ENCODE results near the gene ZNF792.
"Not testable (repeated sequence)": the region's sequence is repeated elsewhere in the genome, so short reads cannot be mapped to it uniquely, and the experiment has no call there.

The ZNF792 gene

DNA sequence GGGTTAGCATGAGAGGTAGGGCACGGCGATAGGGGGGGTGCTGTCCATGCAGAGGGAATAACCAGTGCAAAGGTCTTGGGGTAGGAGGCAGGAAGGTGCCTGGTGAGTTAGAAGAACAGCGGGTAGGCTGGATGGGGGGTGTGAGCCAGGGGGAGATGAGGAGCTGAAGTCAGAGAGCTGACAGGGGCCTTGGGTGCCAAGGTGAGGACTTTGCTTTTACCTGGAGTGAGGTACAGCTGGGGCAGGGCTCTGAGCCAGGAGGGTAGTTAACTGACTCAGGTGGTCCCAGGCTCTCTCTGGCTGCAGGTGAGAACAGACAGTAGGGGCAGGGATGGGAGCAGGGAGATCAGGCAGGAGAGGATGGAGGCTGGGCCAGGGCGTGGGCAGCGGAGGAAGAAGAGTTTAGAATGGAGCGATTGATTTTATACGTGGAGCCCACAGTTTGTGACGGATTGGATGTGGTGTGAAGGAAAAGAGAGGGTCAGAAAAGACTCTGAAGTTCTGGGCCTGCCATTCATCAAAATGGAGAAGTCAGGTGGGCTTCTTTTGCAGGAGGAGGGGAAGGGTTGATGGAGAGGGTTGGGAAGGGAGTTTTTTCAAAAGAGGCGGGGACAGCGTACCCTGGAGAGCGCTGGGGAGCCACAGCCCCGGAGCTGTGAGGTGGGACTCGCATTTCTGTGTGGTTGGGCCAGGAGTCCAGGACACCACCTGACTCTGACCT is 34.9 kb upstream of the ZNF792 start:
- no peak for DNase-seq (ENCODE audit: low read depth, low spot score)

DNA sequence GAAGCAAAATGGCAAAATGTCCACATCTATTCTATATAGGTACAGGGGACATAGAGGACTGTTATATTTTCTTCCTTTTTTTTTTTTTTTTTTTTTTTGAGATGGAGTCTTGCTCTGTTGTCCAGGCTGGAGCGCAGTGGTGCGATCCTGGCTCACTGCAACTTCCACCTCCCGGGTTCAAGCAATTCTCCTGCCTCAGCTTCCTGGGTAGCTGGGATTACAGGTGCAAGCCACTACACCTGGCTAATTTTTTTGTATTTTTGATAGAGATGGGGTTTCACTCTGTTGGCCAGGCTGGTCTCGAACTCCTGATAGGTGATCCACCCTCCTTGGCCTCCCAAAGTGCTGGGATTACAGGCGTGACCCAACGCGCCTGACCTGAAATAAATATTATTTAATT is 34.2 kb upstream of the ZNF792 start:
- not testable (repeated sequence) for DNase-seq (ENCODE audit: low read depth, low spot score)

DNA sequence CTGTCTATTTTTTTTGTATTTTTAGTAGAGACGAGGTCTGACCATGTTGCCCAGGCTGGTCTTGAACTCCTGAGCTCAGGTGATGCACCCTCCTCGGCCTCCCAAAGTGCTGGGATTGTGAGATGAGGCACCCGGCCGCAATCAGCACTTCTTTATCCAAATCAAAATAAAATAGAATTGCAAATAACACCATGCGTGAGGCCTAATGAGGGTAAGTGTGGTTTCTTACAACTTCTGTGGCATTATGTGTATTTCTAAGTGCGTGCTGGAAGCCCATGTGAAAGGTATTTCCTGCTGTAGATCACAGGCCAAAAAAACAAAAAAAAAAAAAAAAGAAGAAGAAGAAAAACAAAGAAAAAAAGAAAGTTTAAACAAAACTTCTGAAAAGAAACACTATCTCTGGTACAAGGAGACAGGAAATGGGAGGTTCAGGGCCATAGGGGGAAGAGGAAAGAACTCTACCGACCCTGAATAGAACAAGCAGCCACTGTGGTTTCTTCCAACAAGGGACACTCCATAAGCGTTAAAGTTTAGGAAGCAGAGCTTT is 33.1 kb upstream of the ZNF792 start:
- DNase-seq (ENCODE audit: low read depth, low spot score): no peak

DNA sequence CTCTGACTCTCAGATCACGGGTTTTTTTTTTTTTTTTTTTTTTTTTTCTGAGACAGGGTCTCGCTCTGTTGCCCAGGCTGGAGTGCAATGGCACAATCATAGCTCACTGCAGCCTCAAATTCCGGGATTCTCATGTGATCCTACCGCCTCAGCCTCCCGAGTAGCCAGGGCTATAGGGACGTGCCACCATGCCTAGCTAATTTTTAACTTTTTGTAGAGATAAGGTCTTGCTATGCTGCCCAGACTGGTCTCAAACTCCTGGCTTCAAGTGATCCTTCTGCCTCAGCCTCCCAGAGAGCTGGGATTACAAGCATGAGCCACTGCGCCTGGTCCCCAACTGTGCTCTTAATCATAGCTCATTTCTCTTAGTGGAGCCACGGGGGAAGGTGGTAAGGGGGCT is 31.5 kb upstream of the ZNF792 start:
- no peak for DNase-seq (ENCODE audit: low read depth, low spot score)

DNA sequence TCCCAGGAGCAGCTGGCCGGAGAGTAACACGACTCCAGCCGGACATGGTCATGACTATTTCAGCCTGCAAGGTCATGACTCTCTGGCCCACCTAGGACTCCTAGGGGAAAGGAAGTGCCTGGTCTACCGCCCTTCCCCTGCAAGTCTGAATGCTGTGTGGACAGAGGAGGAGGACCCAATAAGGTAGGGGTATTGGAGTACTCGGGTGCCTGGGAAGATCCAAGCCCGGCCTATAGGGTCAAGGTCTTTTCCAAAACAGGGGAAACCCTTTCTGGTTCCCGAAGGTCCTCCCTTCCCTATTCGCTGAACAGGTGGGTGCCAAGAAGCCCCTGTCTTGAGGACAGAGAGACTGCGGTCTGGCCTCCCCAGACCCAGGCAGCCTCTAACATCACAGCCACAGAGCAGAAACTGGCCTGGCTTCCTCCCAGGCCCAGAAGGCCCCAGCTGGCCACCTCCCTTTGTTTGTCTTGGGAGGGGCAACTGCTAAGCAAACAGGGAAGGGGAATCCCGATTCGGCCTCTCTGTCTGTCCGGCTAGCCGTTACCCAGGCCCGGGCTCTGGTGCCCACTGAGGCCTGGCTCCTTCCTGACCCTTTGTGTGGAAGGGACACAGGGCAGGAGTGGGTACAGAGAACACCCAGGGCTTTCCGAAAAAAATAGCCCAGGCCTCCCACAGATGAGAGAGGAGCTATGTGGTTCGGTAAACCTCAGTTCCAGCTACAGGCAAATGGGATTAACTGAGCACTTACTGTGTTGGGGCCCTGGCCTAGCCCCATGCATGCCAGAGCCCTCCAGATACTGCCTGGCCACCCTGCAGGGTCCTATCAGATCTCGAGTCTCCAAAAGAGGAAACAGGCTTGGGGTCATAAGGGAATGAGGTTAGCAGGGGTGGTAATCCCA is 30.9 kb upstream of the ZNF792 start:
- no peak for DNase-seq (ENCODE audit: low read depth, low spot score)

DNA sequence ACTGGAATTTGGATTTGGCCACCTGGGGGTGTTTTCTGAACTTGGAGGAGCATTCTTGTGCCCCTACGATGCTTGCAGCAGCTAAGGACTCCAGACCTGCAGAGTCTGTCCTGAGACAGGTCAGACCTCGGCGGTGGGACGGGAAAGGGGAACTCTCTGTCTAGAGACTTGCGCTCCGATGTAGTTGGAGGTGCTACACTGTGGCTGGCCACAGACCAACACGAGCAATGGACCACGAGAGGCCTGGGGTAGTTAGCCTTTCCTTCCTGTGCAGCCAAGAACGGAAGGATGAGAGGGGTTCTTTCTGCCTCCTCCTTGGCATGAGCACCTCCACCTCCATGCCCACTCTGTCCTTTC is 30.2 kb upstream of the ZNF792 start:
- no peak for DNase-seq (ENCODE audit: low read depth, low spot score)

DNA sequence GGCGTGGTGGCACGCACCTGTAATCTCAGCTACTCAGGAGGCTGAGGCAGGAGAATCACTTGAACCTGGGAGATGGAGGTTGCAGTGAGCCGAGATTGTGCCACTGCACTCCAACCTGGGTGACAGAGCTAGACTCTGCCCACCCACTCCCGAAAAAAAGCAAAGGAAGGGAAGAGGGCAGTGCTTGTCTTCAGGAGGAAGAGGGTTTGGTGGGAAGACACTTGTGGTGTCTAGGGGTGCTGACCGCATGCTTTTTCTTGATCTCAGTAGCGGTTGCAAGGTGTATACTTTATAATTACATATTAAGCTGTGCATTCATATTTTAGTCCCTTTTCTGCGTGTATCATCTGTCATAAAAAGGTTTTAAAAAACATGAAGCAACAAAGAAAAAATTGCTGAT is 28.6 kb upstream of the ZNF792 start:
- DNase-seq (ENCODE audit: low read depth, low spot score): not testable (repeated sequence)

DNA sequence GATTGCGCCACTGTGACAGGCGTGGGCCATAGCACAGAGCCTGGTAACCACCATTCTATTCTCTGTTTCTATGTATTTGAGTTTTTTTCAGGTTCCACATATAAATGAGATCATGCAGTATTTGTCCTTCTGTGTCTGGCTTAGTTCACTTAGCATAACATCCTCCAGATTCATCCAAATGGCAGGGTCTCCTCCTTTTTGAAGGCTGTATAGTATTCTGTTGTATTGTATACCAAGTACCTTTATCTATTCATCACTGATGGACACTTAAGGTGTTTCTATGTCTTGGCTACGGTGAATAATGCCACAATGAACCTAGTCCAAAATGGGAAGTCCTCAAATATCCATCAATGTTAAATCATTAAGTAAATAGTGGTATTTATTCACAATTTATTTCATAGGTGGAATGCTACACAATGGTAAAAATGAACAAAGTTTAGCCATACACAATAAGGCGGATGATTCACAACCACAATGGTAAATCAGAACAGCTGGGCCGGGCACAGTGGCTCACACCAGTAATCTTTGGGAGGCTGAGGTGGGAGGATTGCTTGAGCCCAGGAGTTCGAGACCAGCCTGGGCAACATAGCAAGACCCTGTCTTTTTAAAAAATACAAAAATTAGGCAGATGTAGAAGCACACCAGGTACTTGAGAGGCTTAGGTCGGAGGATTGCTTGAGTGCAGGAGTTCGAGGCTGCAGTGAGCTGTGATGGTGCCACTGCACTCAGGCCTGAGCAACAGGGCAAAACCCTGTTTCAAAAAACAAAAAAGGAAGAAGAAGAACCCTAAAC is 27.7 kb upstream of the ZNF792 start:
- DNase-seq (ENCODE audit: low read depth, low spot score): no peak

DNA sequence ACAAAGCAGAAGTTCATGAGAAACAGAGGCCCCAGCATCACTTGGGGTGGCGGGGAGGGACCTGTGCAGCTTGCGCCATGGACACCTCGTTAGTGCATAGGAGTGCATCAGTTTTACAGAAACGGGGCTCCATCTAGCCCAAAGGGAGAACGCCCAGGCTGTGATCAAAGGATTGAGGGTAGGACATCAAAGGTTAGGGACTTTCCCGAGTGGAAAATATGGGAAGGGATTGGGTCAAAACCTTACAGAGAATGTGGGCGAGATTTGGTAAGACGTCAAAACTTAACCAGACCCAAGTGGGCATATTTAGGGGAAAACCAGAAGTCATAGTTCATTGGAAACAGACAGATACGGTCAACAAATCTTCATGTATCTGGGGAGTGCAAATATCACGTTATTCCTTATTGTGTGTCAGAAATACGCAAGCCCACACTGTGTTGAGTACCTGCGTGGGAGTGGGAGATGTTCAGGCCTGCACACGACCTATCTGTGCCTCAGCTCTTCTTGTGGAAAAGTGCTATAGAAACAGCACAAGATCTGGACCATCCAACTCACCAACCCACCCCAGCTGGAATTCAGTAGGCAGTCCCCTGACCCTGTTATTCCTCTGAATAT is 26.7 kb upstream of the ZNF792 start:
- DNase-seq (ENCODE audit: low read depth, low spot score): no peak

DNA sequence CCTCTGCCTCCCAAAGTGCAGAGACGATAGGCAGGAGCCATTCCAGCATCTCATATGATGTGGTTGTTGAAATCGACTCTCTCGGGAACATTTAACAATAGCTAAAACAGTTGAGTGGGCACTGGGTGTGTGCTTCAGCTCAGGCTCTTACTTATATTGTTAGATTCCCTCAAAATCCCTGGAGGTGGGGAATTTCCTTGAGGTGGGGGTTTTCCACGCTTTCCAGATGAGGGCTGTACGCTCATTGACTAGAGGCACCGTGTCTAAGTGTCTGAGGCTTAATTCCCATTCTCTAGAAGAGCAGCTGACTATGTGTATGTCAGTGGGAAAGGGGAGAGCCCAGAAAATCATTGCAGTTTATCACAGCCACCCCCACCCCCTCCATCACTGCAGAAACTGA is 25.3 kb upstream of the ZNF792 start:
- no peak for DNase-seq (ENCODE audit: low read depth, low spot score)

DNA sequence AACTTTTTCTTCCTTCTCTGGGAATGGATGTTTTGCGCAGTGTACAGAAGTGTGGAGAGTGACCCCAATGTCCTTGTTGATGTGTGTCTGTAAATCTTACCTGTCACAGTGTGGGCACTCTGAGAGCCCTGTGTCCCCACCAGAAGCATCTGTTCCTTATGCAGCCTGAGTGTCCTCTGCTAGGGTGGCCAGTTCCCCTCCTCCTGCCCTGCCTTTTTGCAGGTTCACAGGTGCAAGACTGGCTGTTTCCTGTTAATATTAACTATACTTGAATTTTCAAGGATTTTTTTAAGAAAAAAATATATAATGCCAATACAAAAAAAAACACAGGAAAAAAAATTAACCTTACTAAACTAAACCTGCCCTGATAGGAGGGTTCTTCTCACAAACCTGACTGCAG is 24.1 kb upstream of the ZNF792 start:
- DNase-seq (ENCODE audit: low read depth, low spot score): no peak

DNA sequence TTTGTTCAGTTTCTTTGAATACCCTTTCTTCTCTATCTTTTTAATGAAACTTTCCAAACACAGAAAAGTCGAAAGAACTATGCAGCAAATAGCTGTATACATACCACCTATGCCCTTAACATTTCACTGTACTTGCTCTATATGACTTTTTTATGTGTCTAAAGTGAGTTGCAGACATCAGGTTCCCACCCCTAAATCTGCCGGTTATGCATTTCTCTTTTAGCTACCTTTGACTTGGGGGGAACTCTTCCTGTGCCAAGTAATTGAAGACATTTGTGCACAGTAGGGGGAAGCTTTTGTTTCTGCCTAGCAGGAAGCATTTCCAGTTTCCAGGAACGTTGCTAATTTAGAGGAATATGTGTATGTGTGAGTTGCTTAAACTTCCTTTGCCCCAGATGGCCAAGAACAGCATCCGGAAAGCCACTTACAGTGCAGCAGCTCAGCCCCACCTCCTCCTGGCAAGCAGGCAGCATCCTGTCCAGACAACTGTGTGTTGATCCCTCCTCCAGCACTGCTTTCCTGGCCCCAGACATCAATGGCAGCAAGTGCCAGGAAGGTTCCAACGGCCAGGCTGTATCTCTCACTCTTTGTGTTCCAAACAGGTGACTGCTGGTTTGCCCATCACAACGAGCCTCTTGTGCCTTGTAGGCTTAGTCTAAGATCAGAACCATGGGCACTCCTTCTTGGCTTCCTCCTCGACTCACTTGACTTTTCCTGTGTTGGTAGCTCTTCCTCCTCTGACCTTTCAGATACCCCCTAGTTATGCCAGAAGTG is 21.4 kb upstream of the ZNF792 start:
- DNase-seq (ENCODE audit: low read depth, low spot score): no peak

DNA sequence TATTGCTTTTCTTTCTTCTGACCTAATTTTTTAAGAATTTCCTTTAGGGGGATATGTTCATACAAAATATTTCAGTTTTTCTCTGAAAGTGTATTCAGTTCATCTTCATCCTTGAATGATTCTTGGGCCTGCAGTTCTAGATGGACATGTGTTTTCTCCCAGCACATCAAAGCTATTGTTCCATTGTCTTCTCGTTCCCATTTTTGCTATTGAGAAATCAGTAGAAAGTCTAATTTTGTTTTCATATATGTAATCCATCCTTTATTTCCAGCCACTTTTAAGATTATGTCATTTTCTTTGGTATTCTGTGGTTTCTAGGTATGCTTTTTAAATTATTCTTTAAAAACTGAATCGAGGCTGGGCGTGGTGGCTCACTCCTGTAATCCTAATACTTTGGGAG is 20.3 kb upstream of the ZNF792 start:
- no peak for DNase-seq (ENCODE audit: low read depth, low spot score)

DNA sequence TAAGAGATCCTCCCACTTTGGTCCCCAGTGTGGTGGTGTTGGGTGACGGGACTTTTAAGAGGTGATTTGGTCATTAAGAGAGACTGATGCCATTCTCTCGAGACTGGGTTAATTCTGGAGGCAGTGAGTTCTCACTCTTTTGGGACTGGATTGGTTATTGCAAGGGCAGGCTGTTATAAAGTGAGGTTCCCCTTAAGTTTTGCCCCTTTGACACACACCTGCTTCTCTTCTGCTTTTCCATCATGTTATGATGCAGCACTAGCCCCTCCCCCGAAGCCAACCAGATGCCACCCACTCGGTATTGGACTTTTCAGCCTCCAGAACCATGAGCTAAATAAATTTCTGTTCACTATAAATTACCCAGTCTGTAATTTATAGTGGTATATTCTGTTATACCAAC is 19.8 kb upstream of the ZNF792 start:
- DNase-seq (ENCODE audit: low read depth, low spot score): no peak

DNA sequence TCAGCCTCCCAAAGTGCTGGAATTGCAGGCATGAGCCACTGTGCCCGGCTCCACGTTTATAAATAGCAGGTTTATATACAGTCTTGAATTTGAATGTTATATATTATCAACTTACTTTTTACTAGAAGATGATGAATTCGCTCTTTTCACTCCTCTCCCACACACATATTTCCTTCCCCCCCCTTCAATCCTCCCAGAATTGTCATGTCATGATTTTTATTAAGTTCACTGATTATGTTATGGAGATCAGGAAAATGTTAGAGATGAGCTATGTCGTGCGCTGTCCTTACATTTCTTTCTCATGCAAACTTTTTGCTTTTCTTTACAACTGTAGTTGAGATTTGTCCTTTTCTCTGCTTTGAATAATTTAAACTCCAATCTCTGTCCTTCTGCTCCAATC is 18.2 kb upstream of the ZNF792 start:
- no peak for DNase-seq (ENCODE audit: low read depth, low spot score)

DNA sequence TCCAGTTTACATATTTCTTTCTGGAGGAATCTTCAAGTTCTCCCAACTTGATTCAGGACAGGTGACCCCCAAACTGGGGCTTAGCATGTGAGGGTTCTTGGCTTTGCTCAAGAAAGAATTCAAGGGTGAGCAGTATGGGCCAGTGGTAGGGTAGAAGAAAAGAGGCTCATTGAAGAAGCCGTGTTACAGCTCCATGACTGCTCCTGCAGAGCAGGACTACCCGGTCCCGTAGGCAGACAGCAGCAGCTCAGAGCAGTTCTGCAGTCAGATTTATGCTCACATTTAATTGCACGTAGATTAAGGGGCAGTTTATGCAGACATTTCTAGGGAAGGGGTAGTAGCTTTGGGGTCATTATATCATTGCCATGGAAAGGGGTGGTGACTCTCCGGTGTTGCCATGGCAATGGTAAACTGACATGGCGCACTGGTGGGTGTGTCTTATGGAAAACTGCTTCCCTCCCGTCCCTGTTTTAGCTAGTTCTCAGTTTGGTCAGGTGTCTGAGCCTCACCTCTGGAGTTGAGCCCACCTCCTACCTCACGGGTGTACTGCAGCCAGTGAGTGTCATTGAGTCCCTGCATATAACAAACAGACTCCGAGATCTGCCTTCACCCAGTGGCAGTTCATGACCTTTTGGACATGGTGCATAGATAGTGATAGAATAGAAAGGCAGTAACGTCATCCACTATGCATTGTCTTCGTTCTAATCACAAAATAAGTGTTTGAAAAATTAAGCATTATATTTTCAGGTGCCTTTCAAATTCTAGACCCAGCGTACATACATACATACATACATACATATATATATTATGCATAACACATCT is 16.0 kb upstream of the ZNF792 start:
- no peak for DNase-seq (ENCODE audit: low read depth, low spot score)

DNA sequence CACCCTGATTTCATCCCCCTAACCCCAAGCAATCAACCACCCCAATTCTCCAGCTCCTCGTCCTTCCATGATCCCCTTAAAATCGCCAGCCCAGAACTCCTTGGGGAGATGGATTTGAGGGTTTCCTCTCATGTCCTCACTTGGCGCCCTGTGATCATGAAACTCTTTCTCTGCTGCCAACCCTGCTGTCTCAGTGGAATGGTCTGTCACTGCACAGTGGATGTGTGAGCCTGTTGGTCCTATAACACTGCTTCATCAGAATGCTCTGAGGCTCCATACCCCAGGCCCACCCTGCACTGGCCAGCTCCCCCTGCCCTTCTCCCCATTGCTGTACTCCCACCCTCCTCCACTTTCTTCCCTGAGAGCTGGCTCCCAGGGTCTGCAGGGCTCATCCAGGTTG is 12.6 kb upstream of the ZNF792 start:
- no peak for DNase-seq (ENCODE audit: low read depth, low spot score)

DNA sequence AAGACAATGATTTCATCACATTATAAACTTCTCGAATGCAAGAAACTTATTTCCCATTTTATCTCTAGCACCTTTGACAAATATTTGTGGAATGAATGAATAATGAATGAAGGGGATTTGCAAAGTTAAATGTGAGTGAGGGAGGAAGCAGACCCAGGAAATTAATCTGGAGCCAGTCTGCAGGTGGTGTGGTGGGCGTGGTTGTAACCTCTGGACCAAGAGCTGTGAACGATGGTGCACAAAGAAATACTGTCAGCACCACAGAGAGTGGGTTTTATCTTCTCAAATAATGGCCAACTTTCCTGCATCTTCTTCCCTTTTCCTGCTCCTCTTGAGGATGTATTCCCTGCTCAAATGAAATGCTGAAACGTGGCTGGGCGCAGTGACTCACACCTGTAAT is 11.0 kb upstream of the ZNF792 start:
- DNase-seq (ENCODE audit: low read depth, low spot score): no peak

DNA sequence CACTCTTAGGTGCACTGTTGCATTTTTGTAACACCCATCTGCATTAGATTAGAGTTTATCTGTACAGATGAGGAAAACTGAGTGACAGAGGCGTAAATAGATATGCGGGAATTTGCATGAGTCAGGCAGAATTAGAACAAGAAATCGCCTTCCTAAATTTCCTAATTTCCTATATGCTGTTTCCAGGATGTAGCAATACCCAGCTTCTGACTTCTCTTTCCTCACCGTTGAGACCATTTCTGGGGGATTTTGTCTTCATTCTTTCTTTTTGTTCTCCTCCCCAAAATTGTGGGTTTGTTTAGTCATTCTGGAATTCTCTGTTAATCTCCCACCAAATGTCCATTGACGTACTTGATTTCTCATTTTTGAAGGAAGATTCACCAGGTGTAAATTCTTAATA is 10.6 kb upstream of the ZNF792 start:
- DNase-seq (ENCODE audit: low read depth, low spot score): no peak

DNA sequence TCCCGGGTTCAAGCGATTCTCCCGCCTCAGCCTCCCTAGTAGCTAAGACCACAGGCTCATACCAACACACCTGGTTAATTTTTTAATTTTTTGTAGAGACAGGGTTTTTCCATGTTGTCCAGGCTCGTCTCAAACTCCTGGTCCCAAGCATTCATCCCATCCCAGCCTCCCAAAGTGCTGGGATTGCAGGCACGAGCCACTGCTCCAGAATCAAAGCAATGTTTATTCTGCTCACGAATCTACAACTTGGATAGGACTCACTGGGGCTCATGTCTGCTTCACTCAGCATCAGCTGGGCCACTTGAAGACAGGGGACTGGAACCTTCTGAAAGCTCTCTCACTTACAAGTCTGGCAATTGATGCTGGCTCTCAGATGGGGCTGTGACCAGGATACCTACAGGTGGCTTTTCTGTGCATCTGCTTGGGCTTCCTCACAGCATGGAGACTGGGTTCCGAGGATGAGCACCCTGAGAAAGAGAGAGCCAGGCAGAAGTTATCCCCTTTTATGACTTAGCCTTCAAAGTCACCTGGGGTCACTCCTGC is 8.2 kb upstream of the ZNF792 start:
- DNase-seq (ENCODE audit: low read depth, low spot score): no peak
